Superior temporal gyrus (tissue), 1 donor: Measurements from ENCODE around the gene CASP1.

Source experiments
- DNase-seq: peaks from one replicate; pipeline ENCODE4 v3.0.0-alpha.2; 2016; ENCODE audit errors: extremely low spot score

CASP1 gene

DNA sequence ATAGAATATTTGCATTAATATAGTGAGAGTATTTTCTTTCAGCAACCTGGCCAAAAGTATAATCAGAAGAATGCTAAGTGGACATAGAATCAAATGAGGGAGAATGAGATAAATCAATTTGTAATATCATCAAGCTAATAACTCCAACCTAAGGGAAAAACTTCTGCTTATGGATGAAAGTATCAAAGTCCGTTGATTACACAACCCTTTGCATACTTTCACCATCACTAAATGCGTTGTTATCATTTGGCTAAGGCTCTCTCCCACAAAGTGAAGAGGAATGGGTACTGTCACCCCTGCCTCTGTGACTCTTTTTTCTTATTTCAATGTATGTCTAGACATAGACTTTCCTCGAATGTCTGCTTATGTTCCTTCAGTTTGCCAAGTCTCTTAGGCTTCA is 50.1 kb downstream of the CASP1 start:
- DNase-seq: no peak

GRCh38 chr11:104979839-104980238 is 55.1 kb downstream of the CASP1 start:
- no peak for DNase-seq
